HG03378 (cell line): ENCODE measurements around the gene STON2.
"Not testable (repeated sequence)": the region's sequence is repeated elsewhere in the genome, so short reads cannot be mapped to it uniquely, and the experiment has no call there.

Experiments
- ATAC-seq: cut with Tn5 transposase; IDR thresholded peaks from one replicate; pipeline ENCODE4 v1.9.1; 2021; ENCODE audit warnings: mild to moderate bottlenecking, moderate library complexity; ENCODE audit not compliant: unreplicated experiment

The STON2 gene

DNA sequence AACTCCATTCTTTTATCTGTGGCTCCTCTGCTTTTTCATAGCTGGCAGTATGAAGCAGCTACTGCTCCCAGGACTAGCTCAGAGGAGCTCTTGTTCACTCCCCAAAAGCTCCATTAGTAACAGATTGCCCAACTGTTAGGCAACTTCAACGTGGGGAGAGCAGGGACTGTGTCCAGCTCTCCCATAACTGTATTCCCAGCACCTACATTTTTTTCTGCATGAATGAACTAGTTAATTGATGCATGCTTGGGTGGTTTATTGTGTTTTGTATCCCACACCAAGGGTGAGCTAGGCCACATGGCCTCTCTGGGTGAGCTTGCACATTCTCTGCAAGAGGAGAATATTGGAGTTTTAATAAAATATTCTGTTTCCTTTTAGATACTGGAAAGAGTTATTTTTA lies 15.2 kb downstream of the STON2 start:
- ATAC-seq: no peak

DNA sequence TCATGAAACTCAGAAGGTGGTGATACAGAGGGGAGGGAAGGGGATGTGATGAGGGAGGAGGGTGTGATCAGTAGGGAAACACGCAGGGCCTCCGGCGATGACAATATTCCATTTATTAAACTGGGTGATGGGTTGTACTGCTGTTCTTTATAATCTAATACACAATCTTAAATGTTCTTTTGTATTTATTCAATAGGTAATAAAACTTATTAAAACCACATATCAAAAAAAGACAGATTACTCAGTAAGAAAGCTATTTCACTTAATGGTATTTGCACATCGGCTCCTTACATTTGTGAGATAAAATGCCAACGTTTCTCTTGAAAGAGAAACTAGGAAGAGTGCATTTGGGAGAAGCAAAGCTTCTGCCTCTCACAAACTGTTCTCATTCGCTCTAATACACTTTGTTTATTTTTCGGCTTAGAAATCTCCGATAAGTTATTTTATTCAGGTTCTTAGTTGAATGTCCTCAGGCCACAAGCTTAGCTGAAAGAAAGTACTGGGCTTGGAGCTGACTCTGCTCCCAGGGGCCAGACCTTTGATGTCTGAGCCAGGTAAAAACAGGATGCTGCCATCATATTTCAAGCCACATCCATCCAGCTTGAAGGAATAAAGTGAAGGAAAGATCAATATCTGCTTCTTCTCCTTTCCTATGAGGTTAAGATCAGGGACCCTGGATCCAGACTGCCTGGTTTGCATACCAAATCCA lies 17.5 kb downstream of the STON2 start:
- no peak for ATAC-seq

DNA sequence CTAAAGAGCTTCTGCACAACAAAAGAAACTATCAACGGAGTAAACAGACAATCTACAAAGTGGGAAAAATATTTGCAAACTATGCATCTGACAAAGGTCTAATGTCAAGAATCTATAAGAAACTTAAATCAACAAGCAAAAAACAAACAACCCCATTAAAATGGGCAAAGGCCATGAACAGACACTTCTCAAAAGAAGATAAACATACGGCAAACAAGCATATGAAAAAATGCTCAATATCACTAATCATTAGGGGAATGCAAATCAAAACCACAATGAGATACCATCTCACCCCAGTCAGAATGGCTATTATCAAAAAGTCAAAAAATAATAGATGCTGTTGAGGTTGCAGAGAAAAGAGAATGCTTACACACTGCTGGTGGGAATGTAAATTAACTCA lies 20.1 kb downstream of the STON2 start:
- ATAC-seq: not testable (repeated sequence)

DNA sequence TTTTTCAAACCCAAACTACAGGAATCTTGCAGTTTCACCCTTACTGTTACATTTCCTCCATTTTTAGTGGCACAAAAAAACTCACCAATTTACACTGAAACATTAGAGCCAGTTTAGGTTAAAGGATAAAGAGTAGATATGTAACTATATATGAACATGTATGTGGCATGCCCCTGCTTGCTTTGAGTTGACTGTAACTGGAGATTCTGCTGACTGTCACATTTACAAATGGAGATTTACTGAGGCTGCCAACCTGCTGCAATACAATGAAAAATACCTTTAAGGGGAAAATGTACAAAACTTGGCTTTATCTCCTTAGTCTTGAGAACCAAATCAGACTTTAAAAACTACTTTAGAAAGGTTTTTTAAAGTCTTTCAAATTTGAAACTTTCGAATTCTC lies 28.3 kb downstream of the STON2 start:
- no peak for ATAC-seq

DNA sequence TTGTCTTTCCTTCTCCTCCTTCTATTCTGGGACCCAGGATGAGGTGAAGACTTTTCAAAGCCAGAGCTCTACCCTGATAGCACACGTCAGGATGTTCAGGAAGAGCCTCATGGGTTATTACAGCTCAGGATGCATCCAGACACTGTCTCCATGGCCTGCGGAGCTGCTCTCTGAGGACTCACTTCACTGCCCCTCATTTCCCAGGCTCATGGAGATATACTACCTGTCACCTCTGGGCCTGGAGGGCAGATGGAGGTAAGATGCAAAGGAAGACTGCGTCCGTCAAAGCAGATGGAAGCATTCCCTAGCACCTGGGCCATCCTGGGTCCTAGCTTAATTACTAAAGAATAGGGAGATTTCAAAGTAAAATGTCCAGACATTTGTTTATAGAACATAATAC lies 32.6 kb downstream of the STON2 start:
- no peak for ATAC-seq

DNA sequence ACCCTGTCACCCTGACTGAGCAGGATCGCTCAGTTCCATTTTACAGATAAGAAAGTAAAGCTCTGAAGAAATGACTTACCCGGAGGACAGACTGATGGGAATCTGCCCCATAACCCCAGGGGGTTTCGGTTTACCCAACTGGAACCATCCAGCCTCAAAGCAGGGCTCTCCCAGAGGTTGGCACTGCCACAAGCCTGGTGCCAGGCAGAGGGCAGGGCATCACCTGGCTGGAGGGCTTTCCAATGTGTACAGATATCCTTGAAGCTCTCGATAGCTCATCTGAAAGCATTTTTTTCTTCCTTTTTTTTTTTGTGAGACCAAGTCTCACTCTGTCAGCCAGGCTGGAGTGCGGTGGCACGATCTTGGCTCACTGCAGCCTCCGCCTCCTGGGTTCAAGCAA lies 33.2 kb downstream of the STON2 start:
- ATAC-seq: no peak

DNA sequence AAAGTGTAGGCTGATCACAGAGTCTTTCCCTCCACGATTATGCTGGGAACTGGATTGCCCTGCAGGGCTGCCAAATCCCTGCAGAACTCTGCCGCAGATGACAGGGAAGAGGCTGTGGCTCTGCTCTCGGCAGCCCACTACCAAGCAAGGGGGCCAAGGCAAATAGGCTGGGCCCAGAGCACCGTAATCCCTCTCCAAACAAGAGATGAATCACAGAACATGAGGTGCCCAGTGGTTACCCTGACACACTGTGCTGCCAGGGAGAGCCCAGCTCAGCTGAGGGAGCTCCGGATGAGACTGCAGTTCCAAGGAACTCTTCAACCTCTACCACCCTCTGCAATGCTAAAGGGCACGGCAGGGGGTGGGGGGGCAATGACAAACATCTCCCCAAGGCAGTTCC lies 33.9 kb downstream of the STON2 start:
- no peak for ATAC-seq

DNA sequence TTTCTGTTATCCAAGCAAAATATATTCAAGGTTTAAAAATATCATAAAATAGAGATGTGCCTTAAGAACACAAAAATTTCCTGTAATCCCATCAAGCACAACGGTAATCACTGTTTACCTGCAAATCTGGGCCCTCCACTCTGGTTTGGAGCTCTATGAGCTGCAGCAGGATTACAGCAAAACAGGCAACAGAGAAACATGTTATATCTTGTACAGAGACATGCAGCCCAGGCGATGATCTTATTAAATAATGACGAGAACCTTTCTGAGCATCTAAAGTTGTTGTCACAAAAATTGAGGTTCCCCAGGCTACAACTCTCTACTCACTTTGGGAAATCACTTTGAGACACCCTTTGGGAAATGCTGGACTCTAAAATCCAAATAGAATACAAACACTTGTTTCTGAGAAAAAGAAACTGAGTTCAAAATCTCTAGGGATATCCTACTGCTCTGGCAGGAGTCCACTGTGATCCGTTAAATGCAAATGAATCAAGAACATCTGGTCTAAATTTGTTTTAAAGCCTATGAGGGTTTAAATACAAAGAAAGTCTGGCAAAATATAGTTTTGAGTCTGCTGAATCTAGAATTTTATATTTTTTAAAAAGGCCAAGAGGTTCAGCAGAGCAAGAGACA lies 36.3 kb downstream of the STON2 start:
- ATAC-seq: no peak

DNA sequence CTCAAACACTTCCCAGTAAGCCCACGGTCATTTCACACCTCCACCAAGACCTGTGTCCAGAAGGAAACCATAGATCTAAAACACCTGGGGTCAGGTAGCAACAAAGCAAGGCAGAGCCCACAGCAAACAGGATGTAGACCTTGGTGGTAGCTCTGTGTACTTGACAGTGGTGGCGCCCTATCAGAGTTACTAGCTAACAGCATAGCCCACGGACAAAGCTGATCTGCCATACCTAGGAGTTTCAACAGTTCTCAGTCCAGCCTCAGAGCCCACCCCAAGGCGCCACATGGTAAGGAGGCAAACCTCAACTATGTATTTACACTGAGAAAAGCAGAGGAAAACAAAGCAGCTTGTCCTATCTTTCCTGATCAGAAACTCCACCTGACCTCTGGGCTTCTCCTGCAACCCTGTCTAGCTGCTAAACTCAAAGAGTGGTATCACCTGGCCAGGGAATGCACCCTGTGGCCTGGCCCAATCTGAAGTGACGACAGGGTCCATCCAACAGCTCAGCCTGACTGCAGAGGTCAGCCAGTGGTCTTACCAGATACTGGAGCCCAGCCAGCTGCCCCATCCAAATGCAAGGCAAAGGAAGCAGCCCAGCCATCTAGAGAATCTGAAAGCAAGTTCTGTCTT lies 46.3 kb downstream of the STON2 start:
- no peak for ATAC-seq

DNA sequence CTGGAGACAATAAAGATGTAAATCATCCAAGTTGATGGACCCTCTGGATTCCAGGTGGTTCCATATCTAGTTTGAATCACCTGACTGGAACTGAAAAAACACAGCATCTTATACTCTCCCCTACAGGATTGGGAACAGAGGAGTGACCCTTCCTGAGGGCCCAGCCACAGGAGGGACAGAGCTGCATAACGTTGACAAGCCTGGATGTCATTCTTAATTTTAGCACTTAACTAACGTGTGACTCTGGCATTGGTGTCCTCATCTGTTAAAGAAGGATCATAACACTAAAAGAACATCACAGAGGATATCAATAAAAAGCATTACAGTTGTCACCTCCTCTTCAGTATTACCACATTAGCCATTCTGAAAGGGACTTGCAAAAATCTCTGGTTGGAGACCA lies 47.7 kb downstream of the STON2 start:
- no peak for ATAC-seq

DNA sequence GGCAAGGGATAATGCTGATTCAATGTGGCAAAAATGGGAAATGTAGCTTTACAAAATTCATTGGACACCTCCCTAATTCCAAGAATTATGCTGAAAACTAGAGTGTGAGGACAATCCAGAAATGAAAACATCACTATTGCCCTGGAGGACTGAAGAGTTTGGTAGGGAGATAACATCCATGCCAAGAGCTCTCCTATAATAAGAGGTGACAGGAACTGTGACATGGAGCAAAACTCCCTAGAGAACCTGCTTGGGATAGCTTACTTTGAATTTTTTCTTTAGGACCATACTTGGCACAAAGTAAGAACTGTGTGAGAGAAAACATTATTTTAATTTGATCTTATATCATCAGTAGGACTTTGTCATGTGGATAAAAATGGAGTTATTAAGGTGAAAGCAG lies 48.9 kb downstream of the STON2 start:
- ATAC-seq: no peak

DNA sequence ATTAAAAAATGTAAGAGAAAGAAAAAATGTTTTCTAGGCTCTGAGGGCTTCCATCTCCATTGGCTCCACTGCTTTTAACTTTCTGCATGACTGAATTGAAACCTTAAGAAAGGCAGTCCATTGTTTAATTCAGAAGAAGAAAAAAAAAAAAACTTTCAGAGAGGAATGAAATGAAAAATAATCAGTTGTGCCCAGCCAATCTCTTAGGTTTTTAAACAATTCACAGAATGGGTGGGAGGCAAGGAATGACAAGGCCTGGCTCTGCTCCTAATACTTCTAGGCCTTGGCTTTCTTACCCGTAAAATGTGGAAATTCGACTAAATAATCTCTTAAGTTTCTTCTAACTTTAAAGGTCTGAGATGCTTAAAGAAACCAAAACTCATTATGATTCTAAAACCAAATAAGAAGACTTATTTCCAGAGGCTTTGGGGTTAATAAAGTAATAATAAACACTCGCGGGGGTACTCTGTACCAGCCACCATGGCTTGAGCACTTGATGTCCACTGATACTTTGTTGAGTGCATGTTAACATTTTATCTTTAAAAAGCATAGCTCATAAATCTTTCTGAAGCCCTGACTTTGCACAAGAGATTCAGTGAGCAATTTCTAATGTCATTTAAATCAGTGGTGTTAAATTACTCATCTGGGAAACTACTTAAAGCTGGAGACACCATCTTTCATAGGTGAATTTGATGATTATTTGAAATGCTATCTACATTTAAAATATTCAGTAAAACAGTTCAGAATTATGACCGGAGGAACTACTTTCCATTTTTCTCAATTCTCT lies 49.6 kb downstream of the STON2 start:
- no peak for ATAC-seq

DNA sequence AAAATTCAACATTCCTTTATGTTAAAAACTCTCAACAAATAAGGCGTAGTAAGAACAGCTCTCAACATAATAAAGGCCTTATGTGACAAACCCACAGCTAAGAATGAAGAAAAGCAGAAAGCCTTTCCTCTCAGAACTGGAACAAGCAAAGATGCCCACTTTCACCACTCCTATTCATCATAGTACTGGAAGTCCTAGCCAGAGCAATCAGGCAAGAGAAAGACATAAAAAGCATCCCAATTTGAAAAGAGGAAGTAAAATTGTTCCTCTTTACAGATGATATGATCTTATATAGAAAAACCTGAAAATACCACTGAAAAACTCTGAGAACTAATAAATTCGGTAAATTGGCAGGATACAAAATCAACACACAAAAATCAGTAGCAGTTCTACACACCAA lies 52.1 kb downstream of the STON2 start:
- ATAC-seq: no peak

DNA sequence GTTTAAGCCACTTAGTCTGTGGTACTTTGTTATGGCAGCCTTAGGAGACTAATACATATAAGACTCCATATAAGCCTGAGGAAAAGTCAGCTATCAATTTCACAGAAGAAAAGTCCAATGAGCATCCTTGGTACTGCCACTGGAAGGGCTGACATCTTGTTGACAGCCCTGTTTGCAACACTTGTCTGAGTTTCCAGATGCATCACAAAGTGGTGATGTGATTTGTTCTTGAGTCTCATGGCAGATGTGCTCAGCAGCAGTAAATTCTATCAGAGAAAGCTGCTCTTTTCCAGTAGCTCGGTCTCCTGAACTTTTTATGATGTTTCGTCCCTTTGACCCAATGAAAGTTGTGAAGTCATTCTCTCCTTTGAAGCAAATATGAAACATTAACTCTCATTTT lies 54.3 kb downstream of the STON2 start:
- ATAC-seq: no peak

DNA sequence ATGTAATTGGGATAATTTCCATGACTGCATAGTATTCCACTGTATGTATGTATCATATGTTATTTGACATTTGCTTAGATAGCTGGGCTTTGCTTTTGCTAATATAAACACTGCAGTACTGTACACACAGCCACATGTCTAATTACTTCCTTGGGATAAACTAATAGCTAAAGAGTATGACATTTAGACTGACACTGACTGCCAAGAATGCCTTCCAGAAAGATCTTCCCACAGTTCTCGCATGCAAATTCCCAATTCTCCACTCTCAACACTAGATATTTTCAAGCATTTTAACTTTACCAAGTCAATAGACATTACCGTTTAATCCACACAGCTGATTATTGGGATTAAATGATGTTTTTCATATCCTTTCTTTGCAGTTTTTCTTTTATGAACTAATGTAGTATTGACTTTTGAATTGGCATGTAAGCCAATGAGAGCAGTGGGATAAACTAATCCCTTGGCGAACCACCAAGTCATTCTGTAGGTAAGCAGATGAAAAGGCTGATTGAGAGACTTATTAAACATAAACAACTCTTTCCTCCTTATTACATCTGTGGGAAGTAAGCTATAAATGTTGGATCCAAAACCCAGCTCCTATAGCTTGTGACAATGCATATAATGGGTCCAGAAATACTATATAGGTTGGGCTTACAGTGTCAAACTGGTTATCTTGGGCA lies 55.5 kb downstream of the STON2 start:
- ATAC-seq: no peak

DNA sequence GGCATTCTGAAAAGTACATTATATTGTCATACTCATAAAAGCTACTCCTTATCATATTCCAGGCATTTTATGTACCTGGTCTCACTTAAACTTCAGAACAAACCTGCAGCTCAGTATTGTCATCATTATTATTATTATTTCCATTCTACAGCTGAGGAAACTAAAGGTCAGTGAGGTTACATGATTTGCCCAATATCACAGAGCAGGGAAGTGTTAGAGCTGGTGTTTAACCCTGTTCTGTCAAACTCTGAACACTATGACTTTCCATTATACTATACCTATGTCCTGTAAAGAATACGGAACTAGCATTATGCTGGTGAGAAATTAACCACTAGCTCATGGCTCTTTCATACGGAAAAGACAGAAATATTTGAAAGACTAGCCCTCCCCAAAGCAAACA lies 56.4 kb downstream of the STON2 start:
- no peak for ATAC-seq

DNA sequence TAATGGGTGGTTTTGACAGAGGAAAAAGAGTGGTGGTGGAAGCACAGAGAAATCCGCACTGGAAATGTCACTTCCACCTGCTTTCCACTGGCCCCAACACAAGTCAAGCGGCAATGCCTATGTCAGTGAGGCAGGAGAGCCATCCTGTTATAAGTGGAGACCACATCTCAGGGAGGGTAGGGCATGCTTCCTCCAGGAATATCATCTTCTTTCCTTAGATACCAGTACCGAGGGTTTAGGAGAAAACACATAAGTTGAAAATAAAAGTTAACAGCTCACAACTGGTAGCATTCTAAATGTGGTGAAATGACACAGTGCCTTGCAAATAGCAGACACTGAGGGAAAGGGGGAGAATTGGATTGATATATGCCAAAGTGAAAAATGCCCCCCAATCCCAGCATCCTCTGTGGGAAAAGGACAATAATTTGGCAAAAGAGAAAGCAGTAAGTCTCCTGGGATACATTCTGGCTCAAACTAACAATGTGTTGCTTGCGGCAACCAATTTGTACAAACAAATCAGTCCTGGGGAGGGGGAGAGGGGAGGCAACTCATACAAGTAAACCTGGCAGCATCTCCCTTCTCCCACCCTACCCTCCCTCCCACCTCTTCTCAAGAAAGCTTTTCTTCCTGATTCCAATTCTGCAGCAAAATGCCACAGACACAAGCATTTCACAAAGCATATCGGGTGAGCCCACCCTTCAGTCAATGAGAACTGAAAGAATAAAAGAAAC lies 57.1 kb downstream of the STON2 start:
- ATAC-seq: no peak

DNA sequence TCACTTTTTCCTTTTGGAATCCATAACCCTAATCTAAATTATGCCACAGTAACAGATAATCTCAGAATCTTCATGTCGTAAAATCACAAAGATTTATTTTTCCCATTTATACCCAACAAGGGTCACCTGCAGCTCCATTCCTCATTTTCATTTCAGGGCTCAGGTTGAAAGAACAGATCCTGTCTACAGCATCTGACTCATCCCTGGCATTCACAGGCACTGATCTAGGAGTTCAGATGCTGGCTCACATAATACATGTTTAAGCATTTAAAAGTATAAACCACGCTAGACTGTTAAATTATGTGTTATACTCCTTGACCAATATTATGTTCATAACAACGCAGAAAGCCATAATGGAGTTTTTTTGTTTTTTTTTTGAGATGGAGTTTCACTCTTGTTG lies 58.3 kb downstream of the STON2 start:
- no peak for ATAC-seq

DNA sequence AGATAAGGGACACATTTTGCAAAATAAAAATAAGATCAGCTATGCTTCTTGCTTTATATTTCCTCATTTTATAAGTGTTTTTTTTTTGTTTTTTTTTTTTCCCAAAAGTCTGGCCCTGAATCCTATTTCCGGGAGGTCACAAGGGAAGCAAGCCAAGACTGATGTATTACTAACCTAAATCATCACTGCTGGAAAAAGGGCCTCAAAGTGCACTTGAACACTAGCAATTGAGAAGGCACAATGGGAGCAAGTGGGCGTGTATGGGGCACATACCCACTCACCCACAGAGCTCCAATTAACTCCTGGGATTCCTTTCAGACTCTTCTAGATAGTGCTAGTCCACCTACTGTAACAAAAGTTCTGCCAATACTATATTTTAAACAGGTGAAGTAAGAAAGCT lies 58.8 kb downstream of the STON2 start:
- no peak for ATAC-seq

DNA sequence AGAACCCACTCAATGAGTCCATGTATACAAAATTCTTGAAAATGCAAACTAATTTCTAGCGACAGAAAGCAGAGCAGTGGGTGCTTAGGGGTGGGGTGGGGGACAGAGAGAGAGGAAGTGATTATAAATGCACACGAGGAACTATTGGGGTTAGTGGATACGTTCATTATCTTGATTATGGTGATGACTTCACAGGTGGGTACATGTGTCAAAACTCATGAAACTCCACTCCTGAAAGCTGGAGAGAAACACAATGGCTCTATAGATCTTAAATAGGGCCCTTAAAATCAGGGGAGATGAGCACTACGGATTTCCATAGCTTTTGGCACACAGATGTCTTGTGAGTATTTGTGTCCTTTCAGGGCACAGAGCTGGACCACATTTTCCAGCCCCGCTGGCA lies 59.9 kb downstream of the STON2 start:
- ATAC-seq: no peak

DNA sequence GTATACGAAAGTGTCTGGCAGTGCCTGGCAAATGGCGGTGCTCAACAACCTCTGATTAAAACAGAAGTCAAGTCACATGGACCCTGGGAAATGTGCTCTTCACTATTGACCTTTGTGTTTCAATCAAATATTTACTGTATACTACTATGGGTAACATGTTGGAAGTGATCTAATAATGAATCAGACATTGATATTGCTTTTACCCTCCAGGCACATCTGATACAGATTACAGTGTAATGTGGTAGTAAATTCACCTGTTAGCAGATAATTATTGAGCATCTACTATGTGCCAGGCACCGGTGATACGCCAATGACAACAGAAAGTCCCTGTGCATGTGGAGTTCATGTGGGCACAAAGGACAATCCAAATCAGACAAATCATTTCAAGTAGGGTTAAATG lies 63.1 kb downstream of the STON2 start:
- no peak for ATAC-seq
